HepG2 (cell line): ENCODE results near the gene SAP25. TPM values are rescaled to one million over a fixed set of nuclear protein-coding genes. Genes with fewer than 3 reads are reported as not detected.

Experiments used
- ATF6 ChIP-seq: sonication (generic); formaldehyde crosslinking; conservative IDR thresholded peaks from 2 replicates; pipeline ENCODE4 v1.4.0; 2020; ENCODE audit warnings: missing genetic modification reagents
- CCDC6 ChIP-seq: sonication (generic); formaldehyde crosslinking; IDR thresholded peaks from 2 replicates; pipeline ENCODE4 v1.8.1; 2022; ENCODE audit warnings: mild to moderate bottlenecking, missing genetic modification reagents, moderate library complexity
- DMTF1 ChIP-seq: sonication (generic); formaldehyde crosslinking; IDR thresholded peaks from 2 replicates; pipeline ENCODE4 v1.4.0; 2020; ENCODE audit warnings: mild to moderate bottlenecking, missing genetic modification reagents
- GTF2F1 ChIP-seq: fragments of 150-350 bp; IDR thresholded peaks from 2 replicates; pipeline ENCODE4 v1.6.1; 2014; ENCODE audit warnings: low read length
- KLF6 ChIP-seq: IDR thresholded peaks from 2 replicates; pipeline ENCODE4 v1.8.0; 2016; ENCODE audit warnings: missing biosample characterization, missing genetic modification reagents
- KLF9 ChIP-seq: IDR thresholded peaks from 2 replicates; pipeline ENCODE4 v1.6.1; 2016; ENCODE audit warnings: low read depth
- MEIS2 ChIP-seq: sonication (generic); formaldehyde crosslinking; IDR thresholded peaks from 2 replicates; pipeline ENCODE4 v1.9.0; 2021; ENCODE audit warnings: mild to moderate bottlenecking, missing genetic modification reagents
- MTF2 ChIP-seq: sonication (generic); formaldehyde crosslinking; IDR thresholded peaks from 2 replicates; pipeline ENCODE4 v1.5.0; 2020; ENCODE audit warnings: missing genetic modification reagents, borderline replicate concordance
- MXI1 ChIP-seq: IDR thresholded peaks from 3 replicates; pipeline ENCODE4 v1.6.1; 2012; ENCODE audit warnings: low read depth, low read length, inconsistent platforms, borderline replicate concordance
- RARA ChIP-seq: IDR thresholded peaks from 2 replicates; pipeline ENCODE4 v1.6.1; 2016; ENCODE audit warnings: missing genetic modification reagents, missing compliant biosample characterization
- REXO4 ChIP-seq: sonication (generic); formaldehyde crosslinking; IDR thresholded peaks from 2 replicates; pipeline ENCODE4 v1.8.0; 2022; ENCODE audit warnings: missing genetic modification reagents, mild to moderate bottlenecking, borderline replicate concordance
- SMC3 ChIP-seq: IDR thresholded peaks from 2 replicates; pipeline ENCODE4 v1.6.1; 2011; ENCODE audit warnings: low read length, improper control_type of control experiment
- SOX6 ChIP-seq, 2 experiments: fragments of 450-650 bp in 1 of 2; sonication (generic) in 1 of 2; formaldehyde crosslinking in 1 of 2; IDR thresholded peaks; 2 replicates each; pipeline versions ENCODE4 v1.4.0 to v1.6.1; 2017 to 2020; ENCODE audit warnings: antibody characterized with exemption in 1 of 2, mild to moderate bottlenecking in 1 of 2, missing genetic modification reagents in 1 of 2
- TBL1XR1 ChIP-seq: fragments of 150-350 bp; IDR thresholded peaks from 2 replicates; pipeline ENCODE4 v1.6.1; 2014; ENCODE audit warnings: borderline replicate concordance, low read length; ENCODE audit not compliant: partially characterized antibody
- U2AF2 ChIP-seq: fragments of 200-400 bp; formaldehyde crosslinking; IDR thresholded peaks from 2 replicates; pipeline ENCODE4 v1.6.1; 2017; ENCODE audit warnings: low read depth, mild to moderate bottlenecking, low read length
- ZBTB44 ChIP-seq: sonication (generic); formaldehyde crosslinking; IDR thresholded peaks from 2 replicates; pipeline ENCODE4 v1.4.0; 2020; ENCODE audit warnings: missing genetic modification reagents
- ZNF468 ChIP-seq: sonication (generic); formaldehyde crosslinking; IDR thresholded peaks from 2 replicates; pipeline ENCODE4 v1.8.0; 2022; ENCODE audit warnings: mild to moderate bottlenecking, moderate library complexity, missing genetic modification reagents
- ZNF563 ChIP-seq: sonication (generic); formaldehyde crosslinking; IDR thresholded peaks from 2 replicates; pipeline ENCODE4 v1.8.0; 2022; ENCODE audit warnings: mild to moderate bottlenecking, moderate library complexity, missing genetic modification reagents
- ZNF569 ChIP-seq: sonication (generic); formaldehyde crosslinking; IDR thresholded peaks from 2 replicates; pipeline ENCODE4 v1.5.0; 2020; ENCODE audit warnings: mild to moderate bottlenecking, missing genetic modification reagents, moderate library complexity, borderline replicate concordance
- ZNF720 ChIP-seq: sonication (generic); formaldehyde crosslinking; IDR thresholded peaks from 2 replicates; pipeline ENCODE4 v1.4.0; 2020; ENCODE audit warnings: missing genetic modification reagents
- ZNF850 ChIP-seq: sonication (generic); formaldehyde crosslinking; conservative IDR thresholded peaks from 2 replicates; pipeline ENCODE4 v1.9.0; 2021; ENCODE audit warnings: mild to moderate bottlenecking, missing genetic modification reagents
- ZNF883 ChIP-seq: sonication (generic); formaldehyde crosslinking; IDR thresholded peaks from 2 replicates; pipeline ENCODE4 v1.5.1; 2020; ENCODE audit warnings: mild to moderate bottlenecking, missing genetic modification reagents; ENCODE audit errors: not compliant biosample characterization
- polyA plus RNA-seq, 8 experiments: library from polyadenylated mRNA; depleted of rRNA in 3 of 8; stranded (reverse) in 7 of 8; unstranded in 1 of 8; fragments of >200 nt; fragmentation: Illumina TruSeq in 4 of 8; extraction: Trizol in 4 of 8; gene quantifications; 2 replicates each; pipeline versions ENCODE4 v1.2.1 to v1.2.3, GENCODE V29; 2011 to 2016; ENCODE audit warnings: low read depth in 4 of 8, missing spikeins in 1 of 8, mixed read lengths in 1 of 8; ENCODE audit not compliant: insufficient read depth in 1 of 8
- total RNA-seq, 5 experiments: library from RNA; depleted of rRNA; stranded (reverse); fragments of >200 nt; fragmentation: Illumina TruSeq; extraction: Trizol; gene quantifications; 2 replicates each; pipeline ENCODE4 v1.2.3, GENCODE V29; 2016; ENCODE audit warnings: low read depth in 1 of 5

SAP25 gene
- total and polyA plus RNA-seq, 2 of the 13 experiments (the other 11 are each of a cell fraction or from before 2014, with no cell fraction given): 0.15 to 0.20 TPM

- TF ChIP-seq MEIS2 (CRISPR knock-in tag) (no peak; the same call in 1 of the 2 replicates), U2AF2 (peak; percentile 94), ZNF850 (0 out of 2 replicates have a peak, but pooled peaks have one; percentile 53), TBL1XR1 (peak; percentile 7), CCDC6 (no peak), ZBTB44 (CRISPR knock-in tag) (no peak; the same call in 1 of the 2 replicates), MXI1 (peak; percentile 96; the same call in 2 of the 3 replicates), MTF2 (CRISPR knock-in tag) (no peak), RARA (no peak), KLF9 (CRISPR knock-in tag) (no peak), GTF2F1 (no peak; the same call in 1 of the 2 replicates), ZNF720 (CRISPR knock-in tag) (no peak), SMC3 (peak; percentile 25; the same call in 1 of the 2 replicates), ATF6 (CRISPR knock-in tag) (no peak; the same call in 1 of the 2 replicates), ZNF569 (CRISPR knock-in tag) (0 out of 2 replicates have a peak, but pooled peaks have one; percentile 13), KLF6 (no peak; the same call in 1 of the 2 replicates), SOX6 (IDR thresholded peaks at IDR 0.05) (no peak), SOX6 (CRISPR knock-in tag; IDR thresholded peaks at IDR 0.05) (0 out of 2 replicates have a peak, but pooled peaks have one; percentile 58), ZNF563 (CRISPR knock-in tag) (no peak), ZNF468 (CRISPR knock-in tag) (0 out of 2 replicates have a peak, but pooled peaks have one; percentile 67), REXO4 (CRISPR knock-in tag) (peak; percentile 28; the same call in 1 of the 2 replicates), ZNF883 (CRISPR knock-in tag) (peak; percentile 27), DMTF1 (CRISPR knock-in tag) (no peak)
Observed at GRCh38 chr7:100568896-100569844, 4.5 kb downstream of the SAP25 start (continued).
